Liver (tissue), 3 donors: Measurements from ENCODE around the gene PAPSS1.

Experiments
- EGR1 ChIP-seq, 2 donors: IDR thresholded peaks; 2 replicates each; pipeline ENCODE4 v1.6.1; 2016 to 2018; ENCODE audit warnings: antibody characterized with exemption in 2 of 2, low read depth in 2 of 2
- GABPA ChIP-seq, 2 donors: IDR thresholded peaks in 1 of 2; conservative IDR thresholded peaks in 1 of 2; 2 replicates each; pipeline ENCODE4 v1.6.1; 2016; ENCODE audit warnings: antibody characterized with exemption in 2 of 2, mild to moderate bottlenecking in 1 of 2, moderate library complexity in 1 of 2
- RAD21 ChIP-seq, 2 donors: IDR thresholded peaks; 2 replicates each; pipeline ENCODE4 v1.6.1; 2016; ENCODE audit warnings: antibody characterized with exemption in 2 of 2, mild to moderate bottlenecking in 2 of 2
- RXRA ChIP-seq, 2 donors: IDR thresholded peaks; 2 replicates each; pipeline ENCODE4 v1.6.1; 2017 to 2018; ENCODE audit warnings: antibody characterized with exemption in 2 of 2, mild to moderate bottlenecking in 1 of 2
- TF ChIP-seq, protein P1 (sequence below): IDR thresholded peaks from 2 replicates; pipeline ENCODE4 v1.6.1; 2016; ENCODE audit warnings: antibody characterized with exemption
- TF ChIP-seq, protein P2 (sequence below): fragments of 150-350 bp; IDR thresholded peaks from 2 replicates; pipeline ENCODE4 v1.5.1; 2017; ENCODE audit warnings: improper control_type of control experiment, low read depth, low read length; ENCODE audit not compliant: missing input control
- TF ChIP-seq, protein P3 (sequence below): IDR thresholded peaks from 2 replicates; pipeline ENCODE4 v1.6.1; 2016; ENCODE audit warnings: antibody characterized with exemption
- TF ChIP-seq, protein P4 (sequence below): IDR thresholded peaks from 2 replicates; pipeline ENCODE4 v1.6.1; 2016; ENCODE audit warnings: antibody characterized with exemption, mild to moderate bottlenecking
- TF ChIP-seq, protein P5 (sequence below): IDR thresholded peaks from 2 replicates; pipeline ENCODE4 v1.6.1; 2016; ENCODE audit warnings: antibody characterized with exemption
- donor health status: healthy.
- donor health status: healthy.

DNA sequence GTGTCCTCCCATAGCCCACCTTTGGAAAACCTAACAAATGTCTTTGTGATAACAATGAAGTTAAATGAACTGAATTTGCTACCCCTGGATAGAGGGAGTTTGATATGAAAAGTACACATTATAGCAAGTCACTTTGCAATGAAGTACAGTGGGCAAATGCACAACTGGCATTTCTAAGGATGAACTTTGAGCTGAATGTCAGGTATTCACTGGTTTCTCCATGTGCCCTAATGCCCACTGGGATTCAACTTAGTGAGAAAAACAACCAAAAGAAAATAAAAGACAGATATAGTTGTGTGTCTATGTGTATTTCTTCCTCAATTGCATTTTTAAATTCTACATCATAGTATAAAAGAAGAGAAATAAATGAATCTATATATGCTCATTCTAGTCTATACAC lies 51.0 kb downstream of the PAPSS1 start:
- TF ChIP-seq, protein P1, sequence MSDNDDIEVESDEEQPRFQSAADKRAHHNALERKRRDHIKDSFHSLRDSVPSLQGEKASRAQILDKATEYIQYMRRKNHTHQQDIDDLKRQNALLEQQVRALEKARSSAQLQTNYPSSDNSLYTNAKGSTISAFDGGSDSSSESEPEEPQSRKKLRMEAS: no peak
- TF ChIP-seq, protein P2, sequence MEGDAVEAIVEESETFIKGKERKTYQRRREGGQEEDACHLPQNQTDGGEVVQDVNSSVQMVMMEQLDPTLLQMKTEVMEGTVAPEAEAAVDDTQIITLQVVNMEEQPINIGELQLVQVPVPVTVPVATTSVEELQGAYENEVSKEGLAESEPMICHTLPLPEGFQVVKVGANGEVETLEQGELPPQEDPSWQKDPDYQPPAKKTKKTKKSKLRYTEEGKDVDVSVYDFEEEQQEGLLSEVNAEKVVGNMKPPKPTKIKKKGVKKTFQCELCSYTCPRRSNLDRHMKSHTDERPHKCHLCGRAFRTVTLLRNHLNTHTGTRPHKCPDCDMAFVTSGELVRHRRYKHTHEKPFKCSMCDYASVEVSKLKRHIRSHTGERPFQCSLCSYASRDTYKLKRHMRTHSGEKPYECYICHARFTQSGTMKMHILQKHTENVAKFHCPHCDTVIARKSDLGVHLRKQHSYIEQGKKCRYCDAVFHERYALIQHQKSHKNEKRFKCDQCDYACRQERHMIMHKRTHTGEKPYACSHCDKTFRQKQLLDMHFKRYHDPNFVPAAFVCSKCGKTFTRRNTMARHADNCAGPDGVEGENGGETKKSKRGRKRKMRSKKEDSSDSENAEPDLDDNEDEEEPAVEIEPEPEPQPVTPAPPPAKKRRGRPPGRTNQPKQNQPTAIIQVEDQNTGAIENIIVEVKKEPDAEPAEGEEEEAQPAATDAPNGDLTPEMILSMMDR: no peak
- TF ChIP-seq GABPA (IDR thresholded peaks at IDR 0.05 in 1 of 2, conservative IDR thresholded peaks at IDR 0.05 in 1 of 2) (no peak), RAD21 (IDR thresholded peaks at IDR 0.05) (no peak), EGR1 (IDR thresholded peaks at IDR 0.05; ENCODE audit: low read depth in 2 of 2) (no peak), RXRA (IDR thresholded peaks at IDR 0.05) (no peak)
- TF ChIP-seq, protein P3, sequence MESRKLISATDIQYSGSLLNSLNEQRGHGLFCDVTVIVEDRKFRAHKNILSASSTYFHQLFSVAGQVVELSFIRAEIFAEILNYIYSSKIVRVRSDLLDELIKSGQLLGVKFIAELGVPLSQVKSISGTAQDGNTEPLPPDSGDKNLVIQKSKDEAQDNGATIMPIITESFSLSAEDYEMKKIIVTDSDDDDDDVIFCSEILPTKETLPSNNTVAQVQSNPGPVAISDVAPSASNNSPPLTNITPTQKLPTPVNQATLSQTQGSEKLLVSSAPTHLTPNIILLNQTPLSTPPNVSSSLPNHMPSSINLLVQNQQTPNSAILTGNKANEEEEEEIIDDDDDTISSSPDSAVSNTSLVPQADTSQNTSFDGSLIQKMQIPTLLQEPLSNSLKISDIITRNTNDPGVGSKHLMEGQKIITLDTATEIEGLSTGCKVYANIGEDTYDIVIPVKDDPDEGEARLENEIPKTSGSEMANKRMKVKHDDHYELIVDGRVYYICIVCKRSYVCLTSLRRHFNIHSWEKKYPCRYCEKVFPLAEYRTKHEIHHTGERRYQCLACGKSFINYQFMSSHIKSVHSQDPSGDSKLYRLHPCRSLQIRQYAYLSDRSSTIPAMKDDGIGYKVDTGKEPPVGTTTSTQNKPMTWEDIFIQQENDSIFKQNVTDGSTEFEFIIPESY: no peak
- TF ChIP-seq, protein P4, sequence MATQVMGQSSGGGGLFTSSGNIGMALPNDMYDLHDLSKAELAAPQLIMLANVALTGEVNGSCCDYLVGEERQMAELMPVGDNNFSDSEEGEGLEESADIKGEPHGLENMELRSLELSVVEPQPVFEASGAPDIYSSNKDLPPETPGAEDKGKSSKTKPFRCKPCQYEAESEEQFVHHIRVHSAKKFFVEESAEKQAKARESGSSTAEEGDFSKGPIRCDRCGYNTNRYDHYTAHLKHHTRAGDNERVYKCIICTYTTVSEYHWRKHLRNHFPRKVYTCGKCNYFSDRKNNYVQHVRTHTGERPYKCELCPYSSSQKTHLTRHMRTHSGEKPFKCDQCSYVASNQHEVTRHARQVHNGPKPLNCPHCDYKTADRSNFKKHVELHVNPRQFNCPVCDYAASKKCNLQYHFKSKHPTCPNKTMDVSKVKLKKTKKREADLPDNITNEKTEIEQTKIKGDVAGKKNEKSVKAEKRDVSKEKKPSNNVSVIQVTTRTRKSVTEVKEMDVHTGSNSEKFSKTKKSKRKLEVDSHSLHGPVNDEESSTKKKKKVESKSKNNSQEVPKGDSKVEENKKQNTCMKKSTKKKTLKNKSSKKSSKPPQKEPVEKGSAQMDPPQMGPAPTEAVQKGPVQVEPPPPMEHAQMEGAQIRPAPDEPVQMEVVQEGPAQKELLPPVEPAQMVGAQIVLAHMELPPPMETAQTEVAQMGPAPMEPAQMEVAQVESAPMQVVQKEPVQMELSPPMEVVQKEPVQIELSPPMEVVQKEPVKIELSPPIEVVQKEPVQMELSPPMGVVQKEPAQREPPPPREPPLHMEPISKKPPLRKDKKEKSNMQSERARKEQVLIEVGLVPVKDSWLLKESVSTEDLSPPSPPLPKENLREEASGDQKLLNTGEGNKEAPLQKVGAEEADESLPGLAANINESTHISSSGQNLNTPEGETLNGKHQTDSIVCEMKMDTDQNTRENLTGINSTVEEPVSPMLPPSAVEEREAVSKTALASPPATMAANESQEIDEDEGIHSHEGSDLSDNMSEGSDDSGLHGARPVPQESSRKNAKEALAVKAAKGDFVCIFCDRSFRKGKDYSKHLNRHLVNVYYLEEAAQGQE: no peak
- TF ChIP-seq, protein P5, sequence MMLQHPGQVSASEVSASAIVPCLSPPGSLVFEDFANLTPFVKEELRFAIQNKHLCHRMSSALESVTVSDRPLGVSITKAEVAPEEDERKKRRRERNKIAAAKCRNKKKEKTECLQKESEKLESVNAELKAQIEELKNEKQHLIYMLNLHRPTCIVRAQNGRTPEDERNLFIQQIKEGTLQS: no peak
